GM21528 (cell line): ENCODE data around the gene CYSRT1.

Experiments
- ATAC-seq: cut with Tn5 transposase; IDR thresholded peaks from one replicate; pipeline ENCODE4 v1.9.1; 2021; ENCODE audit warnings: mild to moderate bottlenecking, moderate library complexity; ENCODE audit not compliant: unreplicated experiment, low FRiP score

Gene CYSRT1

DNA sequence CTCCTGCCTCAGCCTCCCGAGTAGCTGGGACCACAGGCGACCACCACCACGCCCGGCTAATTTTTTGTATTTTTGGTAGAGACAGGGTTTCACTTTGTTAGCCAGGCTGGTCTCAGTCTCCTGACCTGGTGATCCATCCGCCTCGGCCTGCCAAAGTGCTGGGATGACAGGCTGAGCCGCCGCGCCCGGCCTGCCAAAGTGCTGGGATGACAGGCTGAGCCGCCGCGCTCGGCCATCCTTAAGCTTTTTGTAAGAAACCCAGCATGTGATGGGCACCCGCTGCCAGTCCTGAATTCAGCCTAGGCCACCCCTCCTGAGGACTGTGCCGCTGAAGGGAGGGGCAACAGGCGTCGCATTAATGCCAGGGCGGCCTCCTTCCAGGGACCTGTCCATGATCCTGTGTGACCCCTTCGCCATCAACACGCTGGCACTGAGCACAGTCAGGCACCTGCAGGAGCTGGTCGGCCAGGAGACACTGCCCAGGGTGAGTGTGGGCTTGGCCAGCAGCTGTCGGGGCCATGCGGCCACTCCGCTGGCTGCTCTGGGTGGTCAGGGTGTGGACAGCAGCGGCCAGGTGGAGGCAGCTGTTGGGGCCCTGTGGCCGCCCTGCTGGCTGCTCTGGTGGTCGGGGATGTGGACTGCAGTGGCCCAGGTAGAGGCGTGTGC is 40.7 kb downstream of the CYSRT1 start:
- ATAC-seq = no peak

DNA sequence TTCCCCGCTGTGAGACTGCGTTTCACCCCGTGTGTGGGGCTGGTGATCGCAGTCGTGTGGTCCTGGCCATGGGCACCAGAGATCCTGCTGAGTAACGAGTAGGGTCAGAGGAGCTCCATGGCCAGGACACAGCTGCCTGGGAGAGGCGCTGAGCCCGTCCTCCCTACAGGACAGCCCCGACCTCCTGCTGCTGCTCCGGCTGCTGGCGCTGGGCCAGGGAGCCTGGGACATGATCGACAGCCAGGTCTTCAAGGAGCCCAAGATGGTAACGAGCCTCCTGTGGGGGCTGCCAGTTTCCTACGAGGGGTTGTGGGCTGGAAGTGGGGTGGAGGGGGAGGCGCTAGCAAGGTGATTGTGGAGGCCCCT is 41.2 kb downstream of the CYSRT1 start:
- no peak for ATAC-seq

DNA sequence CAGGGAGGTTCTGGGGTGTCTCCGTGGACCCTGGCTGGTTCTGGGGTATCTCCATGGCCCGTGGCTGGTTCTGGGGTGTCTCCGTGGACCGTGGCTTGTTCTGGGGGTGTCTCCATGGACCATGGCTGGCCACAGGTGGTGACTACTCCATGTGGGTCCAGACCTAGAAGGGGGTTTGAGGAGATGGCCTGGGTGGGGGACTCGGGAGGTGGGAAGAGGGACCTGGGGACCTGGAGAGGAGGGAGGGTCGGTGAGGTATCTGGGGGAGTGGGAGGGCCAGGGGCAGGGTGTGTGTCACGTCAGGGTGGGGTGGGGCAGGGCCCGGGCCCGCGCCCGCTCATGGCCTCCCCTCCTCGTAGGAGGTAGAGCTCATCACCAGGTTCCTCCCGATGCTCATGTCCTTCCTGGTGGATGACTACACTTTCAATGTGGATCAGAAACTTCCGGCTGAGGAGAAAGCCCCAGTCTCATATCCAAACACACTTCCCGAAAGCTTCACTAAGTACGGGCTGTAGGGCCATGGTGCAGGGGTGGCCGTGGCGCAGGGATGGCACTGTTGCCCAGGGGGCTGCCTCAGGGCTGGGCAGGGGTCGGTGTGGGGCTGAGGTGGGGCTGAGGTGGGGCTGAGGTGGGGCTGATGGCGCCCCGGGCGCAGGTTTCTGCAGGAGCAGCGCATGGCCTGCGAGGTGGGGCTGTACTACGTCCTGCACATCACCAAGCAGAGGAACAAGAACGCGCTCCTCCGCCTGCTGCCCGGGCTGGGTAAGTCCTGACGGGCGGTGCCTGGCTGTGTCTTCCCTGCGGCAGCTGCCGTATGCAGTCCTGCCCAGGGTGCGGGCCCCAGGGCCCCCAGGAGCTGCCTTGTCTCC is 41.8 kb downstream of the CYSRT1 start:
- ATAC-seq = no peak

DNA sequence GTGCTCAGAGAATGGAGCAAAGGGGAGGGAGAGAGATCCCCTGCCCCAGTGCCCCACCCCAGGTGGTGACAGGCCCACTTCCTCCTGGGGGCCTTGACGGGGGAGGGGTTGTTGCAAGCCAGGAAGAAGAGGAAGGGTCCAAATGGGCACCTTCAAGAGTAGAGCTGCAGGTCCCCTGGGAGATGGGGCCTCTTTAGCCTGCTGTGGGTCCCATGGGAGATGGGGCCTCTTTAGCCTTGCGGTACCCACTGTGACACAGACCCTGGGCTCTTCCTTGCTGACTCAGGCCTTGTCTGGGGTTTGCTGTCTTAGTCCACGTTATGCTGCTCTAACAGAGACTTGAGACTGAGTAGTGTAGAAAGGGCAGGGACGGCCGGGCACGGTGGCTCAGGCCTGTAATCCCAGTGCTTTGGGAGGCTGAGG is 43.0 kb downstream of the CYSRT1 start:
- no peak for ATAC-seq

DNA sequence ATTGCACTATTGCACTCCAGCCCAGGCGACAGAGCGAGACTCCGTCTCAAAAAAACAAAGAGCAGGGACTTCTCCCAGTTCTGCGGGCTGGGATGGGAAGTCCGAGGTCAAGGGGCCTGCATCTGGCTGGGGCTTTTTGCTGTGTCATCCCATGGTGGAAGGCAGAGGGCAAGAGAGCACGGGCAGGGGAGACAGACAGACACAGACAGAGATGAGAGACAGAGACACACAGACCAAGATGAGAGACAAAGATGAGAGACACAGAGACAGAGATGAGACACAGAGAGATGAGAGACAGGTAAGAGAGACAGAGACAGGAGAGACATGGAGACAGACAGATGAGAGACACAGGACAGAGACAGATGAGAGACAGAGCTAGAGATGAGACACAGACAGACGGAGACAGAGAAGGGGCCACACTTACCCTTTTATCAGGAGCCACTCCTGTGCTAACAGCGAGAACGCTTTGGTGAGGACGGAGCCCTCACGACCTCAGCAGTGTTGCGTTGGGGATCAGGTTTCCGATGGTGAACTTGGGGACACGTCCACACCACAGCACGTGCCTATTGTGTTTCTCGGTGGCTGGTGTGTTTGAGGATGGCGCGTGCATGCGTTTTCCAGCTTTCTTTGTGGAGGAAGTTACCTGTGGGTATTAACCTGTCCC is 43.7 kb downstream of the CYSRT1 start:
- ATAC-seq = no peak

DNA sequence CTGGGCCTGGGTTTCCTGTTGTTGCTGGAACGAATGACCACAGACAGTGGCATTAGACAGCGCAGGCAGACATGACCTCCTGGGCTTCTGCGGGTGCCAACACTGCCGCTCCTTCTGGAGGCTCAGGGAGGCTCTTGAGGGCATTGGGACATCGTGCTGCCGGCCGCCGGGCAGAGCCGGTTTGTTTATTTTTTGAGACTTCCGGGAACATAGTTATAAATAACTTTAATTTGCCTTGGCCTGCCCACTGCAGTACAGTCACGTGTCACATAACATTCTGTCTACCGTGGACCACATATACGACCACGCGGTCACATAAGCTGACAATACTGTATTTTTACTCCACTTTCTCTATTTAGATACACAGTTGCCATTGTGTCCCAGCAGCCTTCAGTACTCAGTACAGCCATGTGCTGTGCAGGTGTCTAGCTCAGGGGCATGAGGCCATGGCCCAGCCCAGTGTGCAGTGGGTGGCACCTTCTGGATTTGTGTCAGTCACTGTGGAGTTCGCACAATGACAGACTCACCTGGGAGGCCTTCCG is 44.3 kb downstream of the CYSRT1 start:
- ATAC-seq = no peak

DNA sequence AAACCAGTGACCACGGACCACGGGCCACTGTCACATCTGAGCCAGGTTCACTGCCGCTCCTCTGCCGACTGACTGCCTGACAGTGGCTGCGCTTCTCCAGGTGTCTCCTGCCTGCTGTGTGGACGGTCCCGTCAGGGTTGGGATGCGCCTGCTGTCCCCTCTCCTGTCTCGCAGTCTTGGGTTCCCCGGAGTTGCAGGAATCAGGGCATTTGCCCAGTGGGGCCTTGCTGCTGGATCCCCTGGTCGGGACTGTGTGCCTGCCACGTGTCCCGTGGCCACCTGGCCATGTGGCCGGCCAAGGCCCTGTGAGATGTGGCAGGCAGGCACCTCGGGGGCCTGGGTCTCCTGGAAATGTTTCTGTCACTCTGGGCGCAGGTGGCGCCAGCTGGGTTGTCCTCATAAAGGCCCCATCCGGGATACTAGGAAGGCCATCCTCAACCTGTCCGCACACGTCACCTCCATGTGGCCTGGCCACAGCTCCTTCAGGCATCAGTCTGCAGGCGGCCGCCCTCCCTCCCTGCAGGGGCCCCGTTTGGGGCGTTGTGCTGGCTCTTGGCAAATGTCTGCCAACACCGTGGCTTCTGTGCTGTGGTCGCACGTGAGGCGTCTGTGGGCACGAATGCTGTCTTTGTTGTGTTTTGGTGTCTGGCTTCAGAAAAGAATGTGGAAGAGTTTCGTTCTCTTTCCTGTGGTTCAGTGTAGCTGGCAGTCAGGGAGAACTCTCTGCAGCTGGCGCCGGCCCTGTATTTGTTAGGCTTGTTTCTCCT is 46.1 kb downstream of the CYSRT1 start:
- no peak for ATAC-seq

DNA sequence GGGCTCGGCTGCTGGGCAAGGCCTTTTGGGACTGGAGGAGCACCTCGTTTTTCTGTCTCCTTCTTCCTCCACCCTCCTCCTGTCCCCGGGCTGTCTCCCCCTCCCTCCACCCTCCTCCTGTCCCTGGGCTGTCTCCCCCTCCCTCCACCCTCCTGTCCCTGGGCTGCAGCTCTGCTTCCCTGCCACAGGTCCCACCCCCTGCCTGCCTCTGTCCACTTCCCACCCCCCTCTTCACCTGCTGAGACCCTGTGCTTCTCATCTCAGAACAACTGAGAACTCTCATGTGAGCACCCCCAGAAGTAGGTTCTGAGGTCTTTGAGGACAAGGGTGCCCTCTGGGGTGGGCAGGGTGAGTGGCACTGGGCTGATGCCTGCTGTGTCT is 46.7 kb downstream of the CYSRT1 start:
- no peak for ATAC-seq

DNA sequence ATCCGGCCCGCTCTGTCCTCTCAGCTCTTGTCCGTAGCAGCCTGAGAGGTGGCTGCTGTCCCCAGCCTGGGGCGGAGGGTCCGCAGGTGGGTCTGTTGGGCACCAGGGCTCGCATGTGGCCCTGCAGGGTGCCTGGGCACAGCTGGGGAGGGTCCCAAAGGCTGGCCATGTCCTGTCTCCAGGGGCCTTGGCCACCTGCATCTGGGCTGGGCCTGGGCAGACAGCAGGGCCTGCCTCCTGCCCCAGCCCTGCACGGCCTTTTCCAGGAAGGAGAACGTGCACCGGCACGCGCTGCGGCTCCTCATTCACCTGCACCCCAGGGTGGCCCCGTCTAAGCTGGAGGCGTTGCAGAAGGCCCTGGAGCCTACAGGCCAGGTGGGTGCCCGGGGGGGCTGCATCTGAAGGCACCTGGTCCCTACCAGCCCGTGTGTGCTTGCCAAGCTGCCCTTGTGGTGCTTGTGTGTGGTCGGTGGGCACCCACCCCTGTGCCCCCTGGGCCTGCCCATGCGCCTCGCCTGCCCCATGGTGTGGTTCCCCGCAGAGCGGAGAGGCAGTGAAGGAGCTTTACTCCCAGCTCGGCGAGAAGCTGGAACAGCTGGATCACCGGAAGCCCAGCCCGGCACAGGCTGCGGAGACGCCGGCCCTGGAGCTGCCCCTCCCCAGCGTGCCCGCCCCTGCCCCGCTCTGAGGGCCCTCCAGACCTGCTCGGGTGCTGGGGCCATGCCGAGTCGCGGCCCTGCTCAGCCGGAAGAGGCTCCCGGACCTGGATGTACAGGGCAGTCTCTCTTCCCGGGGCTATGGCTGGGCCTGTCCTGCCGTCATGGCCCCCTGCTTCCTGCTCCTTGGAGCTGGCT is 47.5 kb downstream of the CYSRT1 start:
- ATAC-seq = no peak

DNA sequence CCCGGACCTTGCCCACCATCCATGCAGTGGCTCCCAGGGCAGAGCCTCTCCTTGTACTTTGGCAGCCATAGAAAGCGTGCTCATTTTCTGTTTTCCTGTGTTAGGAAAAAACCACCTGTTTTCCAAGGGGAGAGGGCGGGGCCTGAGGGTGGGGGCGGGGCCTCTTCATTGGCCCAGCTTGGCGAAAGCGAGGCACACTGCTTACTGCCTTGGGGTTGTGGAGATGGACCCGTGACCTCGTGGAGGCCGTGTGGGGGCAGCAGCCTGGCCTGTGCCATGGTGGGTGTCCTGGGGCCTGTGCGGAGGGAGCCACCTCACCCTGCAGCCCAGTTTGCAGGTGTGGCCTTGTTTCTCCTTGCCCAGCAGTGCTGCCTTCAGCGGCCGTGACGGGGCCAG is 48.1 kb downstream of the CYSRT1 start:
- ATAC-seq = no peak

DNA sequence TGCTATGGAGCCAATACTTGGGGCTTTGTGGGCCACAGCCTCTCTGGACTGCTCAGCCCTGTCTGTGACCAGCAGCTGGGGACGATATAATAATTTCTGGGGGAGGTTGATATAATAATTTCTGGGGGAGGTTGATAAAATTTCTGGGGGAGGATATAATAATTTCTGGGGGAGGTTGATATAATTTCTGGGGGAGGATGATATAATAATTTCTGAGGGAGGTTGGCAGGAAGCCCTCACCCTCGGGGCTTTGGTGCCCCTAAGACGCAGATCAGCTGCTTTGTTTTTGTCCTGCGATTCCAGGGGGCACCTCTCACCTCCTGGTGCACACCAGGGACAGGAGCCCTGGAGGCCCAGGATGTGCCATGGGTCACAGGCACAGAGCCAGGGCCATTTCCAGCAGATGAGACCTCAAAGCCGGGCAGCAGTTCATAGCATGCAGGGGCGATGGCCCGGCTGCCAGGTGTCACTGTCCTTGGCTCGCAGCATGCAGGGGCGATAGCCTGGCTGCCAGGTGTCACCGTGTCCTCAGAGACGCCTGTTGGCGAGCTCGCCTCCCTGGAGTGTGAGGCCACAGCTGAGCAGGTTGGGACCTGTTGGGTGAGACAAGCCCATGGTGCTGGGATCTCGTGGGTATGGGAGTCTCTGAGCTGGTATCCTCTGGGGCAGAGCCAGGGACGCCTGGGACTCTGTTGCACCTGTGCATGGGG is 48.8 kb downstream of the CYSRT1 start:
- ATAC-seq = no peak

DNA sequence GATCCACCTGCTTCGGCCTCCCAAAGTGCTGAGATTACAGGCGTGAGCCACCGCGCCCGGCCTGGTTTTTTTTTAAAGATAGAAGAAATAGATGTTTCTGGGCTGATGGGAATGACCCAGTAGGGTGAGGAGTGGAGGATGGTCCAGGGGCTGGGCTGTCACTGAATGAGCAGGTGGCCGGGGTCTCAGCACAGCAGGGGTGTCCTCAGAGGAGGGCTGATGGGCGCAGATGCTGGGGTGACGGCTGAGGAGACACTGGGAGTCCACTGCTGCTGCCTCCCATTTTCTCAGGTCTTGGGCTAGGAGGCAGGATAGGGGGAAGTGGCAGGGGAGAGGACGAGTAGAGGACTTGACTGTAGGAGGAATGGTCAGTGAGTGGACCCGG is 50.2 kb downstream of the CYSRT1 start:
- no peak for ATAC-seq
